Caco-2 (cell line): Measurements from ENCODE around the gene WWOX. TPM values are rescaled to one million over a fixed set of nuclear protein-coding genes. Genes with fewer than 3 reads are reported as not detected.

Experiments used
- BruUV-seq: library from RNA; stranded (reverse); fragments of 400-500 nt; replicated peaks from 2 replicates; lab custom pipeline; 2021; lab: Mats Ljungman, UMichigan
- CTCF ChIA-PET: fragments of 300-600 bp; sonication (Branson Sonifier 250); formaldehyde crosslinking; loops from one replicate; lab custom pipeline; 2022; ENCODE audit warnings: antibody characterized with exemption; lab: Charles Lee
- POLR2A ChIA-PET: fragments of 300-600 bp; sonication (Branson Sonifier 250); formaldehyde crosslinking; loops from one replicate; lab custom pipeline; 2022; ENCODE audit warnings: antibody characterized with exemption; lab: Charles Lee
- DNase-seq, 2 experiments: peaks; one replicate each; pipeline versions ENCODE4 v3.0.0 to v3.0.0-alpha.2; 2020 to 2022
- H3K27me3 ChIP-seq: replicated peaks from 2 replicates; pipeline ENCODE4 v1.6.0; 2011; ENCODE audit warnings: low read length; ENCODE audit not compliant: control insufficient read depth, insufficient read depth
- H3K36me3 ChIP-seq: 2 replicates; pipeline ENCODE4 v1.5.1; 2011; ENCODE audit warnings: low read length; ENCODE audit not compliant: control insufficient read depth, insufficient read depth
- H3K4me1 ChIP-seq: fragments of 250-450 bp; sonication (Bioruptor Pico); 2 replicates; pipeline ENCODE4 v1.5.1; 2020; ENCODE audit warnings: mild to moderate bottlenecking
- H3K4me3 ChIP-seq: 2 replicates; pipeline ENCODE4 v1.5.1; 2011; ENCODE audit warnings: low read depth, mild to moderate bottlenecking, control low read depth, low read length
- H3K9me3 ChIP-seq: fragments of 250-450 bp; sonication (Bioruptor Pico); 2 replicates; pipeline ENCODE4 v1.5.1; 2020; ENCODE audit warnings: mild to moderate bottlenecking, moderate library complexity
- H3K27ac Mint-ChIP-seq: one replicate; pipeline ENCODE4 v1.8.0; 2022; ENCODE audit warnings: mixed read lengths; ENCODE audit not compliant: unreplicated experiment
- H3K27me3 Mint-ChIP-seq: one replicate; pipeline ENCODE4 v1.8.0; 2022; ENCODE audit warnings: mixed read lengths; ENCODE audit not compliant: insufficient read depth, unreplicated experiment
- H3K36me3 Mint-ChIP-seq: one replicate; pipeline ENCODE4 v1.8.0; 2022; ENCODE audit warnings: mild to moderate bottlenecking, mixed read lengths; ENCODE audit not compliant: insufficient read depth, unreplicated experiment
- H3K4me1 Mint-ChIP-seq: one replicate; pipeline ENCODE4 v1.8.0; 2022; ENCODE audit warnings: low read depth, mixed read lengths; ENCODE audit not compliant: unreplicated experiment
- H3K4me3 Mint-ChIP-seq: one replicate; pipeline ENCODE4 v1.8.0; 2022; ENCODE audit warnings: mild to moderate bottlenecking, moderate library complexity, mixed read lengths; ENCODE audit not compliant: unreplicated experiment
- H3K9me3 Mint-ChIP-seq: one replicate; pipeline ENCODE4 v1.8.0; 2022; ENCODE audit warnings: mixed read lengths; ENCODE audit not compliant: unreplicated experiment
- CTCF ChIP-seq, 2 experiments: fragments of 200-600 bp in 1 of 2; IDR thresholded peaks; 1 replicate in 1 of 2; 2 replicates in 1 of 2; pipeline versions ENCODE4 v1.5.1 to v1.8.0; 2011 to 2022; ENCODE audit warnings: antibody characterized with exemption in 1 of 2, control low read depth in 1 of 2, inconsistent platforms in 1 of 2, low read depth in 1 of 2, low read length in 1 of 2, mild to moderate bottlenecking in 1 of 2, moderate library complexity in 1 of 2; ENCODE audit not compliant: insufficient read depth in 1 of 2, severe bottlenecking in 1 of 2, unreplicated experiment in 1 of 2
- intact Hi-C: fragments of 100-400 bp; cut with micrococcal nuclease; formaldehyde crosslinking; loops from one replicate; pipeline ENCODE4 v1.10.0; 2022; ENCODE audit not compliant: unreplicated experiment
- total RNA-seq: library from RNA; stranded (reverse); gene quantifications from 2 replicates; pipeline ENCODE4 v1.2.3, GENCODE V29; 2022

The WWOX gene
- total RNA-seq, 1 experiment from 2014 or later = 45.0 TPM

GRCh38 chr16:78804058-78804735 is 704.7 kb downstream of the WWOX start:
- Histone ChIP-seq H3K4me3 (no peak overlapping the region), H3K36me3 (no peaks in the 10 kb centered on the region), H3K9me3 (no peaks in the 10 kb centered on the region), H3K27me3 (no peaks in the 10 kb centered on the region), H3K4me1 (no peaks in the 10 kb centered on the region)
- POLR2A ChIA-PET = no interaction called here
- H3K4me3 Mint-ChIP-seq = no peak overlapping the region
- CTCF ChIA-PET = interaction anchor here (0.7 kb wide), 1 partner anchor 10 kb away, joined by 3 read pairs; no protein-coding TSS in a partner anchor
- no peak overlapping the region for H3K27ac Mint-ChIP-seq
- H3K4me1 Mint-ChIP-seq = no peaks in the 10 kb centered on the region
- H3K9me3 Mint-ChIP-seq = no peaks in the 10 kb centered on the region
- DNase-seq = no peak
- no peak for TF ChIP-seq CTCF (IDR thresholded peaks at IDR 0.05; ENCODE audit: insufficient read depth in 1 of 2, low read depth in 1 of 2, low read length in 1 of 2, severe bottlenecking in 1 of 2, unreplicated experiment in 1 of 2)
- peaks cover 3% of the 10 kb centered on the region for H3K27me3 Mint-ChIP-seq
- peaks cover 4% of the 10 kb centered on the region for H3K36me3 Mint-ChIP-seq
- BruUV-seq = no TSS peak
- intact Hi-C loops = no loop called here

- H3K36me3 ChIP-seq = no peaks in the 10 kb centered on the region
- H3K27me3 ChIP-seq = no peaks in the 10 kb centered on the region
- Mint-ChIP-seq H3K4me1 (no peaks in the 10 kb centered on the region), H3K9me3 (no peaks in the 10 kb centered on the region), H3K27me3 (peaks cover 3% of the 10 kb centered on the region), H3K36me3 (peaks cover 4% of the 10 kb centered on the region), H3K27ac (no peak overlapping the region), H3K4me3 (no peak overlapping the region)
- no peak overlapping the region for H3K4me3 ChIP-seq
- H3K9me3 ChIP-seq = no peaks in the 10 kb centered on the region
- H3K4me1 ChIP-seq = no peaks in the 10 kb centered on the region
- DNase-seq = no peak
- intact Hi-C loops = no loop called here
- ChIA-PET POLR2A (no interaction called here), CTCF (no interaction called here)
- no TSS peak for BruUV-seq
- no peak for TF ChIP-seq CTCF (IDR thresholded peaks at IDR 0.05; ENCODE audit: insufficient read depth in 1 of 2, low read depth in 1 of 2, low read length in 1 of 2, severe bottlenecking in 1 of 2, unreplicated experiment in 1 of 2)
Measured at GRCh38 chr16:78805556-78805955, 706.1 kb downstream of the WWOX start.

- H3K9me3 Mint-ChIP-seq = no peaks in the 10 kb centered on the region
- POLR2A ChIA-PET = no interaction called here
- intact Hi-C loops = no loop called here
Measured at GRCh38 chr16:78811247-78811646, 711.8 kb downstream of the WWOX start.

More at GRCh38 chr16:78811247-78811646, 711.8 kb downstream of the WWOX start:
- Mint-ChIP-seq H3K36me3 (no peaks in the 10 kb centered on the region), H3K27ac (no peak overlapping the region), H3K27me3 (peaks cover 5% of the 10 kb centered on the region), H3K4me1 (peaks cover 6% of the 10 kb centered on the region), H3K4me3 (no peak overlapping the region)
- no peak overlapping the region for H3K4me3 ChIP-seq
- BruUV-seq = no TSS peak
- CTCF ChIA-PET = no interaction called here
- no peaks in the 10 kb centered on the region for H3K9me3 ChIP-seq
- no peaks in the 10 kb centered on the region for H3K36me3 ChIP-seq
- no peaks in the 10 kb centered on the region for H3K27me3 ChIP-seq
- H3K4me1 ChIP-seq = no peaks in the 10 kb centered on the region
- no peak for TF ChIP-seq CTCF (IDR thresholded peaks at IDR 0.05; ENCODE audit: insufficient read depth in 1 of 2, low read depth in 1 of 2, low read length in 1 of 2, severe bottlenecking in 1 of 2, unreplicated experiment in 1 of 2)
- DNase-seq = no peak
